Left lobe of liver (tissue), 2 donors: ENCODE results near the gene COG5. TPM values are rescaled to one million over a fixed set of nuclear protein-coding genes. Genes with fewer than 3 reads are reported as not detected.
"Not testable (repeated sequence)": the region's sequence is repeated elsewhere in the genome, so short reads cannot be mapped to it uniquely, and the experiment has no call there.

ENCODE experiments used
- ATAC-seq: fragments of 200-7000 bp; cut with Tn5 transposase; one replicate; pipeline ENCODE4 v1.9.1; 2020; ENCODE audit warnings: mild to moderate bottlenecking, moderate library complexity
- DNase-seq: peaks from one replicate; pipeline ENCODE4 v3.0.0-alpha.2; 2020; ENCODE audit warnings: low spot score
- total RNA-seq: library from RNA; stranded (reverse); gene quantifications from one replicate; pipeline ENCODE4 v1.2.1, GENCODE V29; 2021
- donor health status: DM: no; HTN: no; CAD: no; lungs with moderate emphysema.
- donor health status: DM: no; HTN: yes; CAD: no.

The COG5 gene
- total RNA-seq, 1 donor from 2014 or later: 12.9 TPM

- ATAC-seq (no peak), DNase-seq (no peak)
These were observed 329.3 kb downstream of the COG5 start for GRCh38 chr7:107234436-107234835.

DNA sequence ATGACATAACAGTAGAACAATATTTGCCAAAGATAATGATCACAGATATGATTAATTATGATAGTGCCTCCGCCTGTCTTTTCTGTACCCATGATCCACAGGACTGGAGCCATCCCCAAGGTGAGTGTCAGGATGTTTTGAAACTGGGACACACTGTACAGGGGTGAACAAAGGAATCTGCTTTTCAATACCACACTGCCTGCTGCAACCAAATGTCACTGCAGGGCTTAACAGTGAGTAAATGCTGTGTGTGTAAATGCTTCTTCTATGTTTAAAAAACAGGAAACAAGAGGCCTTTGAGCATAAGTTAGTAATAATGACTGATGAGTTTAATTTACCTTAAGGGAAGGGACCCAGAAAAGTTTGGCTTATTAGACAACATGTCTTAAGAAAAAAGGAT is 329.7 kb downstream of the COG5 start:
- no peak for ATAC-seq
- no peak for DNase-seq

GRCh38 chr7:107233174-107233573 is 330.5 kb downstream of the COG5 start:
- DNase-seq: no peak
- no peak for ATAC-seq

GRCh38 chr7:107232568-107233090 is 331.1 kb downstream of the COG5 start:
- DNase-seq (no peak), ATAC-seq (no peak)

DNA sequence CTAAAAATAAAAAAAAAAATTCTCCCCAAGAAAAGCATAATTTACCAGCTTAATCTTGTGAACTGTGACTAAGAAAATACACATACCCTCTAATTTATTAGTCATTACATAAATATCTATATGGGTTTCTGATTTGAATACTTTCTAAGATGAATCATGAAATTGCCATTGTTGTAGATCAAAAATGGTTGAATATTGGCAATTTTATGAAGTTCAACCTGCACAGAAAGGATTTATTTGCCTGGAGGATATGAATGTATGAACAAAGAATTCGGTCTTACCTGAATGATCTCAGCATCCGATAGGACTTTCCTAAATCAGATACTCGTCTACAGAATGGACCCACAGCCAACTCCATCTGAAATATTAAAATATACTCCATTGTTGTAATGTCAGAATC is 333.4 kb downstream of the COG5 start:
- no peak for ATAC-seq
- no peak for DNase-seq

- DNase-seq (no peak), ATAC-seq (no peak)
These were observed 335.4 kb downstream of the COG5 start for GRCh38 chr7:107228291-107228690.

DNA sequence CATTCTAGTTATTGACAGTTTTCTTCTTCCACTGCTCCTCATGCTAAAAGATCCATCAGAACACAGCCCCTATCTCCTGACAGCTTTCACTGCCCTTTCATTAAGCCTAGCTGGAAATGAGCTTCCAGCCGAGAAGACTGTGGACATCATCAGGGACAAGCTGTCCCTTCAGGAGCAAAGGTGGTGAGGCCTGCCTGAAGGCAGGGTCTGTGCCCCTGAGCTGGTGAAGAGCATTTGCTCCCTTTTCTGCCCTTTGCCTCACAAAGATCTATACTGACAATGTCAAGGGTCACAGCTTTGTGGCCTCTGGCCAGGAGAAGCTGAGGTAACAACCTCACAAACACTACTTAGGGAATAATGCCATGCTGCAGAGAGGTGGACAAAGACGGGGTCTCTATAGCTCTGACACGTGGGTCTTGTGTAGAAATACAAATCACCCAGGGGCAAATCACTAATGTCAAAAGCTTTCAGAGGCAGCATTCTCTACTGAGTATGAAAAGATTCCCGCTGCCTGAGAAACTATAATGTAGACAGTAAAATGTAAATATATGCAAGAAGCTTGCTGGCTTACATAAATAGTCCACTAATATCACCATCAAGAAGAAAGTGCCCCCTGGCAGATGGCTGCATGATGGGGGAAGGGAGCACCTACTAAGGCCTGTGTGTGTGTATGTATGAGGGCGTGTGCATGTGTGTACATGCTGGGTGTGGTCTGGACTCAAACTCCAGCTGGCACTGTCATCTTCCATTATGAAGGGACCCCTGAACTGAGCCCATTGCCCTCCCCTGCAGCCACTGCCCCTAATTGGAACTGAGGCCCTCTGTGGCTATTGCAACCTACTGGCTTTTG is 339.1 kb downstream of the COG5 start:
- peak; percentile 57 for ATAC-seq
- DNase-seq: no peak

DNA sequence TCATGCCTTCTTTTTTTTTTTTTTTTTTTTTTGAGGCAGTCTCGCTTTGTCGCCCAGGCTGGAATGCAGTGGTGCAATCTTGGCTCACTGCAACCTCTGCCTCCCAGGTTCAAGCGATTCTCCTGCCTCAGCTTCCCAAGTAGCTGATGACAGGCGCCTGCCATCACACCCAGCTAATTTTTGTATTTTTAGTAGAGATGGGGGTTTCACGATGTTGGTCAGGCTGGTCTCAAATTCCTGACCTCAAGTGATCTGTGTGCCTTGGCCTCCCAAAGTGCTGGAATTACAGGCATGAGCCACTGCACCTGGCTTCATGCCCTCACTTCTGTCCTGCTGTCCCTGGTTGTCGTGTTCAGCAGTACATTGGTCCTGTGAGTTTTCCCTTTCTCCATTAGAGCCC is 342.9 kb downstream of the COG5 start:
- not testable (repeated sequence) for DNase-seq, ATAC-seq

DNA sequence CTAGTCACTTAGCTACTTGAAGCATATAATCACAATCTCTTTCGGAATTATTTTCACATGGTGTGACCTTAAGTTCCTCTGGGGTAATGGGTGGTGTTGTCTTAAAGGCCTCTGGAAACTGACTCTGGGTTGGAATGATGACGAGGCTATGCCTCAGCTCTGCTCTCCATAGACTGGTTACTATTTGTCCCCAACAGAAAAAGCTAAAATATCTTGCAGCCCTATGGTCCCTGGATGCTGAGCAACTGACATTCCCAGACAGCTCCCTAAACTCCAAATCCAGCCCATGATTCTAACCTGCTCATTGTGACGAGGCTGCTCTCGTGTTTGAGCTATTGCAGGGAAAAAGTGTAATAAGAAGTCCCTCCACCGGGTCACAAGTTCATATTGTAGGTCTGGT is 343.4 kb downstream of the COG5 start:
- DNase-seq (no peak), ATAC-seq (no peak)

DNA sequence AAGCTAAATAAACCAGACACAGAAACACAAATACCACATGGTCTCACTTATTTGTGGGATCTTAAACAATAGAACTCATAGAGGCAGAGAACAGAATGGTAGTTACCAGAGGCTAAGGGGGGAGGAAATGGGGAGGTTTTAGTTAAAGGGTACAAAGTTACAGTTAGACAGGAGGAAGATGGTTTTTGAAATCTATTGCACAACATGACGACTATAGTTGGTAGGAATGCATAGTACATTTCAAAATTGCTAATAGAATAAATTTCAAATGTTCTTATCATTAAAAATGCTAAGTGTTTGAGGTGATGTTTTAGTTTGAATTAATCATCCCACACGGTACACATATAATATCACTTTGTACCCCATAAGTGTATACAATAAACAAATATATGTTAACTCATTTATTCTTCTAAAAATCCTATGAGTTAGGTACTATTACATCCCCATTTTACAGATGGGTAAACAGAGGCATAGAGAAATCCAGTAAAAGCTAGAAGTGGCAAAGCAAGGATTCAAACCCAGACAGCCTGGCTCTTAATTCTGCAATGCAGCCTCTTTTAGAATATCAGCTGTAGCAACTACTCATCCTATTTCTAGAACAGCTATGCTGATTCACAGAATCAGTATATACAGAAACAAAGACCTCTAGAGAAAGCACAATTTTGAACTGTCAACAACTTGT is 344.0 kb downstream of the COG5 start:
- ATAC-seq: no peak
- DNase-seq: no peak

GRCh38 chr7:107213945-107214344 is 349.8 kb downstream of the COG5 start:
- ATAC-seq (no peak), DNase-seq (no peak)

DNA sequence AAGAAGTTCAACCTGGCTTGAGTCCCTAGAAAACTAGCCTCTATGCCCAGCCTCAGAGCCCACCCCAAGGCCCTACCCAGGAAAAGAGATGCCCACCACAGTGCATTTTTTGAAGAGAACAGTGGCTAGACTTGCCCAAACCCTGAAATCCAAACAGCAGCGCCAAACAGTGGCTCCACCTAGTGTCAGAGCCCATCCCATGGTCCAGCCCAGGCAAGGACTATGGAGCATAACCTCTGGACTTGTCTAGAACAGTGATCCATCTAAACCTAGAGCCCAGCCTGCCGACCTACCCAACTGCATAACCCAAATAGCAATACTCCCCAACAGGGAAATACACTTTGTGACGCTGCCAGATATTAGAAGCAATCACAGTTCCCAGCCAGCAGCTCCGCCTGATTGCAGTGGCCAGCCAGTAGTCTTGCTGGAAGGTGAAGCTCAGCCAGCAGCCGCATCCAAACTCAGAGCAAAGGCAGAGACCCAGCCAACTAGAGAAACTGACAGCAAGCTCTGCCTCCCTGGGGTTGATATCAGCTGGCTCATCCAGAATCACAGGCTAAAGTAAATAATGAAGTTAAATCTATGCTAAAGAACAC is 350.4 kb downstream of the COG5 start:
- DNase-seq (no peak), ATAC-seq (peak; percentile 29)

DNA sequence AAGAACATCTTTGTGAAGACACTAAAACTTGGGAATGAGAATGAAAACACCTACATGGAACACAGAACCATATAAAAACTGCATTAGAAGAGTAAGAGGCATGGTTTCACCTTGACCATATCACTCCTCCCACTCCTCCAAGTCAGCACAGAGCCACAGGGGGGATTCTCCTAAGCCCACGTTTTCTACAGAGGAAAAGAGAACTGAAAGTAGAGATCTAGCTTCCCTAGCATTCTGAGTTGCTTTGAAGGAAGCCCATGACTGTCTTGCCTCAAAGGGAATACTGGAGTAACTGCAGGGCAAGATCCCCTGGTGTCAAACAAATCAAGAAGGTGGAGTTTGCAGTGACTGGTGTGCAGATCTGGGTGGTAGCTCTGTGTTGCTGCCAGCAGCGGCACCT is 351.0 kb downstream of the COG5 start:
- no peak for ATAC-seq

GRCh38 chr7:107210400-107210799 is 353.3 kb downstream of the COG5 start:
- ATAC-seq: no peak
- no peak for DNase-seq

More for the DNA sequence above, 351.0 kb downstream of the COG5 start:
- no peak for DNase-seq

GRCh38 chr7:107209565-107209964 is 354.2 kb downstream of the COG5 start:
- no peak for DNase-seq
- no peak for ATAC-seq

DNA sequence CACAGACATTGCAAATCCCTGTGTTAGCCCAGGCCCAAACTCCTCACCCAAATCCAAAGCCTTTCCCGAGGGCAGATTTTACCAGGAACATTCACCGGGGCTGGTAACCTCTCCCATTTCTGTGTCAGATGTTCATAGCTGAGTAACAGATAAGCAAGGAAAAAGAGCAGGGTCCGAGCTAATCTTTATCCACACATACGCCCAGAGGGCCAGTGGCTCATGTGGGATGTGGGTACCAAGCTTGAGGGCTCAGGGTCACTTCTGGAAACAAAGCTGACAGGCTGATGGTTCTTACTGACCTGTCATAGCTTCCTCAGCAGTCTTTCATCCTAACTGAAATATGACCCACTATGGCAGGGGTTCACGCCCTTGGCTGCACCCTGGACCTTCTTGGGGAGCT is 355.2 kb downstream of the COG5 start:
- ATAC-seq: no peak

DNA sequence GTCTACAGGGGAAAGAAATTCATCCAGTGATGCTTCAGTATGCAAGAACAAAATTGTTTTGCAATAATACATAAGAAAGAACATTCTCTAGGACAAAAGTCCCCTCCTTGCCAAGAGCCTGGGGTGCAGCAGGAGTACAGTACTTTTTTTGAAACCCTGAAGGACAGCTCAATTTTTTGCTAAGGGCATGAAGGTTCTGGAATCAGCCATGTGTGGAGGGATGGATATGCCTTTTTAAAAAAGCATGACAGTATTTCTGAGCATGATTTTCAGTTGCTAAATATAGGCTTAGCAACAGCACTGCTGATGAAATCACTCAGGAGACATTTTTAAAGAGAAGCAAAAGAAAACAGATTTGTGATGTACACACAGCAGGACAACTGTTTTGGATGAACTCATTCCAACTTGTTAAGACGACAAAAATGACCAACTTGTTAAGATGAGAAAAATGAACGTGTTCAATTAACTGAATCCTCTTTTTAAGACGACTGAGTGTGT is 355.6 kb downstream of the COG5 start:
- no peak for DNase-seq
- no peak for ATAC-seq

More for the DNA sequence above, 355.2 kb downstream of the COG5 start:
- no peak for DNase-seq

- ATAC-seq (no peak), DNase-seq (no peak)
These were observed 356.3 kb downstream of the COG5 start for GRCh38 chr7:107207459-107207858.

DNA sequence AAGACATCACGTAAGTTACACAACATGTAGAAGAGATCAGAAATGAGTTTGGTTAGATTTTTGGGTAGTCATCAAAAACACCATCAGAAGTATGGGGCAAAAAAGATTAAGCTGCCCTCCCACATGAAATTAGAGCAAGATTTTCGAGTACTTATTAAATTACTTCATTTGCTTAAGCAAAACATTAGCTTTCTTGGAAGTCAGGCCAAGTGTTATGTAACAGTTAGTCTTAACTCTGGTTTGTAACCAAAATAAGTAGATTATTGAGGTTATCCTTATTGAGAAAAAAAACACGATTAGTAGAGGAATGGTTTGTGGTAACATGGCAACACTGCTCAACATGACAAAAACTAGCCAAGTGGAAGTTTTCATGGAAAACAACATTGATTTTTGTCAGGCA is 357.0 kb downstream of the COG5 start:
- ATAC-seq: no peak
- no peak for DNase-seq

GRCh38 chr7:107206136-107206535 is 357.6 kb downstream of the COG5 start:
- ATAC-seq (no peak), DNase-seq (no peak)

GRCh38 chr7:107203607-107204006 is 360.1 kb downstream of the COG5 start:
- ATAC-seq: no peak

More at GRCh38 chr7:107203607-107204006, 360.1 kb downstream of the COG5 start:
- no peak for DNase-seq
